ENCODE measurements around the gene AHCYL1. TPM values are rescaled to one million over a fixed set of nuclear protein-coding genes. Genes with fewer than 3 reads are reported as not detected.
A peak's percentile ranks its signal among the peaks of the same experiment; 100 is the strongest.

Gene AHCYL1
- total RNA-seq, 1 donor from 2014 or later = 64.1 TPM

DNA sequence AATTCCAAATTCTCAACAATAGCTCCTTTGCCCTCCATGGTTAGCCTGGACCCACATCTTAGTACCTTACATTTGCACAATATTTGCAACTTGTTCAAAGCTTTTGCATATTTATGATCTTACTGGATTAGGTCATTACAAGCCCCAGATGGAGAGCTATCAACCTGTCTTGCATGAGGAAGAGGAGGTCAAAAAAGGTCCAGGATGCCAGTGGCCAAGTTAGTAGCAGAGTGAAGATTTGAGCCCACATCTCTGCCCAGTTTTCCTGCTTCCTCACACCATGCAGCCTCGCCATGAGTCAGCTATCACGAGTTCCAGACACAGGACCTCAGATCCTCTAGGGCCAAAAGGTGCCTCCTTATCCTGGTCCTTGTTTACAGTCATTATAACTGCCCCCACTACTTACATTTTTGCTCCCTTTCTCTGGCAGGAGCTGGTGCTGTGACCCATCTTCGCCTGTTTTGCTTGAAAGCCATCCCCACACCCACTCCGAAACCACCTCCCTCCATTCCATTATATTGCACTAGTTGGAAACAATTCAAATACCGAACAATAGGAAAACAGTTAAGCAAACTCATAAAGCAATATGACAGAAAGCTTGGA, 5.0 kb upstream of the AHCYL1 start:
- peak overlapping the region; percentile 2 for H3K27ac Mint-ChIP-seq
- peaks cover 7% of the 10 kb centered on the region for H3K4me1 Mint-ChIP-seq (ENCODE audit: low read depth)
- H3K36me3 Mint-ChIP-seq (ENCODE audit: low read depth) = no peaks in the 10 kb centered on the region
- no peaks in the 10 kb centered on the region for H3K9me3 Mint-ChIP-seq
- intact Hi-C loops (cut with micrococcal nuclease) = no loop called here
- H3K27me3 Mint-ChIP-seq (ENCODE audit: insufficient read depth) = peaks cover 9% of the 10 kb centered on the region
- DNase-seq (ENCODE audit: low spot score) = no peak
- H3K4me3 Mint-ChIP-seq = no peak overlapping the region

DNA sequence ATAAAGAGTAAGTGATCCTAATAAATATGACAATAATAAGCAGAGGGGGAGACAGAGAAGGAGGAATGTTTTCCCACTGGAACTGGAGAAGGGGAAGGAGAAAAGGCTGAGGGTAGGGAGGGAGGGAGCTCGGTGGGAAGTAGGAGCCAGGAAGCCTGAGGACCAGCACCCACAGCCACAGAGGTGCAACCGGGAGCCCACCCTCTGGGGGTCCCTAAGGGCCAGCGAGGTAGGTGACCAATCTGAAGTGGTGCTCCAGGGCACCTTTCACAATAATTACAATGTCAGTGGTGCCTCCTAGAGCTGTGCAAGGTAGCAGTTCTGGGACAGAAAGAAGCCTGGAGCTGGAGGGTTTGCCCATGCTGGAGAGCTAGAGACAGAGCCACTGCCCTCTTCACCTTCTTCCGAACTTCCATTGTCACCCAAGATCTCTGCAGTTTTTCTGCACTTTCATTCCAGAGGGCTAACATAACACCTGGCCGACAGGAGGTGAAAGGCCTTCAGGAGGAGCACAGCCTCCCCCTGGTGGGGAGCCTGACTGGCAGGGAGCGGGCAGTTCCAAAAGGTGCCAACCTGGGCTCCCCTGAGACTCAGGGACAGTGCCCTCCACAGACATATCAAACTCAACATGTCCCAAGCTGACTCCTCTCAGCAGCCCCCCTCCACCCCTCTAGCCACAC, 4.1 kb upstream of the AHCYL1 start:
- Mint-ChIP-seq H3K4me1 (ENCODE audit: low read depth) (peaks cover 10% of the 10 kb centered on the region), H3K27me3 (ENCODE audit: insufficient read depth) (peaks cover 7% of the 10 kb centered on the region), H3K36me3 (ENCODE audit: low read depth) (no peaks in the 10 kb centered on the region), H3K9me3 (no peaks in the 10 kb centered on the region), H3K27ac (no peak overlapping the region), H3K4me3 (no peak overlapping the region)
- intact Hi-C loops (cut with micrococcal nuclease) = no loop called here
- no peak for DNase-seq (ENCODE audit: low spot score)

DNA sequence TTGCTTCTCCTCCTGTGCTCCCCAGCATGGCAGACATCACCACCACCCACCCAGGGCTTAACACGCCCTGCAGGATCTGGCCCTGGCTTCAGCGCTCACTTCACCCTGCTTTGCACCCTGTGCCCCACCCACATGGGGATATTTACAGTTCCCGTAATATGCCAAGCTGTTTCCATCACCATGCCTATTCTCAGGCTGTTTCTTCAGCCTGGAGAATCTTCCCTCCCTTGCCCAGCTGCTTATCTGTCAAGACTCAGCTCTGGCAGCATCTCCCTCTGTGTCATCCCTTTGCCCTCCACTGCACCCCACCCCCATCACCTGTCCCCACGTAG, 3.6 kb upstream of the AHCYL1 start:
- DNase-seq (ENCODE audit: low spot score) = no peak
- H3K9me3 Mint-ChIP-seq = no peaks in the 10 kb centered on the region
- H3K27me3 Mint-ChIP-seq (ENCODE audit: insufficient read depth) = peaks cover 7% of the 10 kb centered on the region
- H3K27ac Mint-ChIP-seq = no peak overlapping the region
- intact Hi-C loops (cut with micrococcal nuclease) = no loop called here
- no peaks in the 10 kb centered on the region for H3K36me3 Mint-ChIP-seq (ENCODE audit: low read depth)
- peaks cover 15% of the 10 kb centered on the region for H3K4me1 Mint-ChIP-seq (ENCODE audit: low read depth)
- no peak overlapping the region for H3K4me3 Mint-ChIP-seq

DNA sequence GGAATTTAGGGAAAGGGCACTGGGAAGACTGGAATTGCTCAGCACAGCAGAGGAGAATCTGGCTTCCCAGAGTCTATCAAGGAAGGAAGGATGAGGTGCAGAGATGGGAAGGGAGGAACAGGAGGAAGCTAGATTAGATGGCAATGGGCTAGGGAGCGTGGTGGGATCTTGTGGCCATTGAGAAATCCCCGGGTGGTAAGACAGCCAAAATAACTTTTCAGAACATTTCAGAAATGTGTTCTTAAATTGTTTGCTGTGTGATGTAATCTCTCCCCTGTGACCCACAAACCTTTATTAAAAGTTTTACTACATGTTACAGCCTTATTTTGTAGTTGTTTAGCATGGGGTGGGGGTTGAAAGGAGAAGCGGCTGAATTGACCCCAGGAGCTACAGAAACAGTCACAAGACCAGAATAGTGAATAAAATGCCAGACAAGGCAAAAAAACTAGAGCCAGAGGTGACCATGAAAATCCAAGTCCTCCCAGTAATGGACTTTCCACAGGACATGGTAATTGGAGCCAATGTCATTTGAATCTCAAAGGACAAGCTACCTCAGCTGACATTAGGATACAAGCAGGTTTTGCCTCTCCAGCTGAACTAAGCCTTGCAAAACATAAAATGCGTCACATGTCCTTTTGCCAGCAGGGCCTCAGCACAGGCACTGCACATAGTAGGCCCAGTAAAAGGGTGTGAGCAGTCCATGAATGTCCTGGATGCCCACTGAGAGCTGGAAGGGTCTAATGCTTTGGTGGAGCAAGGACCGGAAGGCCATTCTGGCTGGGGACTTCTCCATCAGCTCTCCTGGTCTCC, 980 bp upstream of the AHCYL1 start:
- peak overlapping the region; percentile 93 for H3K4me3 Mint-ChIP-seq
- intact Hi-C loops (cut with micrococcal nuclease) = loop anchor here (1.0 to 2.0 kb wide), 12 partner anchors 28 to 437 kb away; partner anchors contain the start of genes AMPD2, CSF1, GNAT2 and GSTM1
- peak overlapping the region; percentile 40 for H3K27ac Mint-ChIP-seq
- H3K9me3 Mint-ChIP-seq = no peaks in the 10 kb centered on the region
- peaks cover 8% of the 10 kb centered on the region for H3K36me3 Mint-ChIP-seq (ENCODE audit: low read depth)
- H3K4me1 Mint-ChIP-seq (ENCODE audit: low read depth) = peaks cover 39% of the 10 kb centered on the region
- H3K27me3 Mint-ChIP-seq (ENCODE audit: insufficient read depth) = peaks cover 7% of the 10 kb centered on the region
- DNase-seq (ENCODE audit: low spot score) = no peak

DNA sequence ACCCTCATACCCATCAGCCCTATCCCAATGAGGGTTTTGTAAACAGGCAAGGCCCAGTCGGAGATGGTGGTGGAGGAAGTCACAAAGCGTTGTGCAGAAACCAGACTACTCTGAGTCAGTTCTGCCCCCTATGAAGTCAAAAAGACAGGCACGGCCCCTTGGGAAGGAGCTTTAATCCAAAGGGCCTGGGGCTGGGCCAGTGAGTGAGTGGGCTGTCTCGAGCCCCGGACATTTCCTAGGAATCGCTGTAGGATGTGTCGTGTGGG, 442 bp upstream of the AHCYL1 start:
- intact Hi-C loops (cut with micrococcal nuclease) = loop anchor here (1.0 to 2.0 kb wide), 12 partner anchors 27 to 438 kb away; partner anchors contain the start of genes AMPD2, CSF1, GNAT2 and GSTM1
- DNase-seq (ENCODE audit: low spot score) = no peak
- Mint-ChIP-seq H3K36me3 (ENCODE audit: low read depth) (peaks cover 8% of the 10 kb centered on the region), H3K4me1 (ENCODE audit: low read depth) (peaks cover 39% of the 10 kb centered on the region), H3K27me3 (ENCODE audit: insufficient read depth) (peaks cover 7% of the 10 kb centered on the region), H3K27ac (peak overlapping the region; percentile 40), H3K9me3 (no peaks in the 10 kb centered on the region), H3K4me3 (peak overlapping the region; percentile 93)

DNA sequence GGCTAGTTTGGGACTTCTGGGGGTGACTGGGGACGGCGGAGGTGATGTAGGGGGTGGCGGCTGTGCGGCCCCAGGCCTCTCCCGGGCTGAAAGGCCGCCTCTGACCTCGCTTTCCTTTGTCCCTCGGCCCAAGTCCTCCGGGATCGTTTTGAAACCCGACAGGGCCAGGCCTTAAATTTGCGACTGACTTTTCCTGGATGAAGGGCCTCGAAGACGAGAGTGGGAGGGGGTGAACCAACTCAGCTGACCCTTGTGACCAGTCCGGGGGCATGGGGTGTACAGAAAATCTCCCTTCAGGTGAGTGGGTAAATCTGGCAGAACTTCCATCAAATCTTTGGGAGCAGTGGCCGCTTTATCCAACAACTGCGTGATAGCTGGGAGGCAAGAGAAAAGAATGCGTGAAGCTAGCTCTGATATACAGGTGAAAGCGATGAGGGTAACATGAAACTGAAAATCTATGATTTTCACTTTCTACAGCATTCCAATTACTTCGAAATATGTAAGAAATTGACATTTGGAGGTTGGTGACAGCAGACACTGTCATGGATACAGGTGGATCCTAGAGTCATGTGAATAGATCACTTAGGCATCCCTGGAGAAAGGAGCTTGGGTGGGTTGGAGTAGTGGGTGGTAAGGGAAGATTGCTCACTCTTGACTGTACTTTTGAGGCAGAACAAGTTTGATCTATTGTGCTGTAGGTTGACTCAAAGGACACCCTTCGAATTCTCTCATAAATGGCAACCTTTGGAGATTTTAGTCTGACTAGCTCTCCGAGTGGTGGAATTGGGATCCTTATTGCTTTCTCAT, 885 bp downstream of the AHCYL1 start:
- H3K9me3 Mint-ChIP-seq = no peaks in the 10 kb centered on the region
- intact Hi-C loops (cut with micrococcal nuclease) = loop anchor here (2.0 kb wide), 2 partner anchors 299 to 559 kb away; partner anchors contain the start of genes GSTM1 and PSMA5
- peak overlapping the region; percentile 97 for H3K27ac Mint-ChIP-seq
- H3K4me1 Mint-ChIP-seq (ENCODE audit: low read depth) = peaks cover 37% of the 10 kb centered on the region
- no peaks in the 10 kb centered on the region for H3K27me3 Mint-ChIP-seq (ENCODE audit: insufficient read depth)
- peak overlapping the region; percentile 93 for H3K4me3 Mint-ChIP-seq
- peaks cover 12% of the 10 kb centered on the region for H3K36me3 Mint-ChIP-seq (ENCODE audit: low read depth)
- no peak for DNase-seq (ENCODE audit: low spot score)

DNA sequence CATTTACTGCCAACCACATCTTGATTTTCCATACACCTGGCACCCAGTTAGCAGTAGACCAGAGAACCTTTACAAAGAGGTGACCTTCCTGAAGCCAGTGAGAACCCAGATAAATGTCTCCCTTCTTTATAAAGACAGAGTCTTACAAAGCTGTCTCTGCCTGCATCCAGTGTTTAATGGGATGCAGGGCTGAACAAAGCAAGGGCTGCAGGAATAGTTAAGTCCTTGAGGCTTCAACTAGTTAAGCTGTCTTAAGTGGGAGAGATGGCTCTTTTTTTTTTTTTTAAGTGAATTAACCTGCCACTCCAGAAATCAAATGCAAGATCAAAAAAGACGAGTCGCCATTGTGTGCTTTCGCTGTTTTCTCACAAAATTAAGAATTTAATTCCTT, 1.5 kb downstream of the AHCYL1 start:
- H3K27ac Mint-ChIP-seq = peak overlapping the region; percentile 97
- intact Hi-C loops (cut with micrococcal nuclease) = loop anchor here (2.0 kb wide), 1 partner anchor 559 kb away; the partner anchor contains the start of gene PSMA5
- DNase-seq (ENCODE audit: low spot score) = no peak
- no peaks in the 10 kb centered on the region for H3K27me3 Mint-ChIP-seq (ENCODE audit: insufficient read depth)
- H3K9me3 Mint-ChIP-seq = no peaks in the 10 kb centered on the region
- peaks cover 41% of the 10 kb centered on the region for H3K4me1 Mint-ChIP-seq (ENCODE audit: low read depth)
- H3K4me3 Mint-ChIP-seq = peak overlapping the region; percentile 93
- H3K36me3 Mint-ChIP-seq (ENCODE audit: low read depth) = peaks cover 14% of the 10 kb centered on the region

DNA sequence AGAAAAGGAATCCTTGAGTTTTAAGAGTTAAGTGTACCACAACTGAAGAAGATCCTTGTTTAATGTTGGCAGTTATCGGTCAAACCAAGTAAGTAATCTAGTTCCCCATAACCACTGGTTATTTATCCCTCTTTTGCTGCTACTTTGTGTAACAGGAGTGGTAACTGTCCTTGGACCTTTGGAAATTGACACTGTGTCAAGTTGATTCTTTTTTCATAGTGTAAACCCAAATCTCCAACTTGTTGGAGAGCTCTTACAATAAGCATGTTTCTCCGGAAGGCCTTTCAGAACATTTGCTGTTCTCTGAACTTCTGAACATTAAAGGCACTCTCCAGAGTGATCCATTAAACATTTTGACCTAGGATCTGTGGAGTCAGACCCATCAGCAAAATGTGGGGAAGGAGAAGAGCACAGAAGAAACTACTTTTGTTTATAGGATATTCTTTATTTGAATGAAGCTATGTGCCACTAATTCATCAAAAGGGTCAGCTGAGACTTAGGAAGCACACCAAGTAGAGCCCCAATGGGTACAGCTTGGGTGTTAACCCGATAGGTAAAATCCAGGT, 3.9 kb downstream of the AHCYL1 start:
- Mint-ChIP-seq H3K36me3 (ENCODE audit: low read depth) (peaks cover 17% of the 10 kb centered on the region), H3K9me3 (no peaks in the 10 kb centered on the region), H3K4me3 (no peak overlapping the region), H3K27me3 (ENCODE audit: insufficient read depth) (no peaks in the 10 kb centered on the region), H3K27ac (no peak overlapping the region), H3K4me1 (ENCODE audit: low read depth) (peaks cover 42% of the 10 kb centered on the region)
- intact Hi-C loops (cut with micrococcal nuclease) = no loop called here
- no peak for DNase-seq (ENCODE audit: low spot score)

DNA sequence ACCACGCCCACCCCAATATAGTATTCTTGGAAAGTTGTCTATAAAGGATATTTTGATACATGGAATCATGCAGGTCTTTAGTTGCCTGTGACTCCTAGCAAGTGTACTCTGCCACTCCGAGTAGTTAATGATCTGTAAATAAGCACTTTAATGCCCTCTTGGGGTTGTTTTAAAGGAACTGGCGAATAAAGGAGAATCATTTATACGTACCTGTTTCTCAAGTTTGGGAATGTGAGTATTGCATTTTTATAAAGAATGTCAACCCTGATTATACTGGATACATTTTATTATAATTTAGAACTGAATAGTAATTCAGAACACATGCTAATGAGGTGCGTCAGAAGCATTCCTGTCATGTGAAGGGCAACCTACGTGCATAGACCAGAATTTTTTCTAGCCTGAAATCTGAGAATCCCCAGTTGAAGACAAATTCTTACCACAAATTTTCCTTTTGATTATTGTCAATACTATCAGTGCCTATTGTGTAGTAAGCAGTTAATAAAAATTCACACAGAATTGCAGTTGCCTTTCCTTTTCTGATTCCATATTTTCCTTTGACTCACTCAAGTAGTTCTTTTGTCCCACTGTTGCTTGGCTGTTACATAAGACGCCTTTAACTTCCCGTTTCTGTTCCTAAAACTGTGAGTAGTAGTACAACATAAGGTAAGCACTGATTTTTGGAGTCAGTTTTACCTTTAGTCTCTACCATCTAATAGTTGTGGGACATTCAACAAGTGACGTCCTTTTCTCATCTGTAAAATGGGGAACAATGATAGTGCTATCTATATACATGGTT, 5.1 kb downstream of the AHCYL1 start:
- no peaks in the 10 kb centered on the region for H3K9me3 Mint-ChIP-seq
- DNase-seq (ENCODE audit: low spot score) = no peak
- peaks cover 17% of the 10 kb centered on the region for H3K36me3 Mint-ChIP-seq (ENCODE audit: low read depth)
- no peaks in the 10 kb centered on the region for H3K27me3 Mint-ChIP-seq (ENCODE audit: insufficient read depth)
- no peak overlapping the region for H3K4me3 Mint-ChIP-seq
- H3K4me1 Mint-ChIP-seq (ENCODE audit: low read depth) = peaks cover 42% of the 10 kb centered on the region
- intact Hi-C loops (cut with micrococcal nuclease) = no loop called here
- H3K27ac Mint-ChIP-seq = no peak overlapping the region

DNA sequence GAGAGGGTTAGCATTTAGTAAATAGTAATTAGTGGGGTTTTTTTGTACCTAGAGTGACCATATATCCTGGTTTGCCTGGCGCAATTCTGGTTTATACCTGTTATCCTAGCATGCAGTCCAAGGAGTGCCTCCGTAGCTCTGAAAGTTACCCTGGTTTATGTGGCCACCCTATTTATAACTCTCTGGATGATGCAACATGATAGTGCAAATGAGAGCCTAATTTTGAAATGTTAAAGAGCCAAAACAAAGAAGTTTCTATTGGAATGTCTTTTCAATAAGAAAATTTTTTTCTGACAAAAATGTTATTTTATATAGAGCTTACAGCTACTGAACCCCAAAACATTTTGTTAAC, 5.7 kb downstream of the AHCYL1 start:
- Mint-ChIP-seq H3K9me3 (no peaks in the 10 kb centered on the region), H3K4me3 (no peak overlapping the region), H3K4me1 (ENCODE audit: low read depth) (peaks cover 41% of the 10 kb centered on the region), H3K27me3 (ENCODE audit: insufficient read depth) (no peaks in the 10 kb centered on the region), H3K27ac (no peak overlapping the region), H3K36me3 (ENCODE audit: low read depth) (peaks cover 17% of the 10 kb centered on the region)
- intact Hi-C loops (cut with micrococcal nuclease) = no loop called here
- DNase-seq (ENCODE audit: low spot score) = no peak

DNA sequence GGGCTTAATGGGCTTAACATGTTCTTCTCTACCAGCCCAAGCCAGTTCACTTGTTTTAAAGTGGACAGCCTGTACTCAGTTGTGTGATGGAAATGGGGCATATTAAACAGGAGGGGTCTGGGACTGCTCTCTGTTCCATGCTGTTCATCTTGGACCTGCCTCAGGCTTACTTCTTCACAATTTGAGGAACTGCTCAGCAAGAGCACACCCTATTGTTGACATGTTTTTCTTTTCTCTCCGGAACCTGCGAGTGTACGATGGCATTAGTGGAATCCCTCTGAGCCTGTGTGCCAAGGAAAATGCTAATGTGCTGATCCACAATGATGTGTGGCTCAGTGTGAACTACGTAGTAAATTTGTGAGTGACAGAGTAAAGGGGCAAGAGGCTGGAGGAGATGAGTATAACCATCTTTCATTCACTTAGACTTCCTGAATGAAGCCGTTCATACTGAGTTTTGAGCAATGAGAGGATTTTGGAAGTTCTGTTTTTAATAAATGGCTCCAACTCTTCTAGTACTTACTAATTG, 6.9 kb downstream of the AHCYL1 start:
- Mint-ChIP-seq H3K36me3 (ENCODE audit: low read depth) (peaks cover 22% of the 10 kb centered on the region), H3K27ac (no peak overlapping the region), H3K4me3 (no peak overlapping the region), H3K9me3 (no peaks in the 10 kb centered on the region), H3K4me1 (ENCODE audit: low read depth) (peaks cover 29% of the 10 kb centered on the region), H3K27me3 (ENCODE audit: insufficient read depth) (no peaks in the 10 kb centered on the region)
- intact Hi-C loops (cut with micrococcal nuclease) = no loop called here
- no peak for DNase-seq (ENCODE audit: low spot score)

DNA sequence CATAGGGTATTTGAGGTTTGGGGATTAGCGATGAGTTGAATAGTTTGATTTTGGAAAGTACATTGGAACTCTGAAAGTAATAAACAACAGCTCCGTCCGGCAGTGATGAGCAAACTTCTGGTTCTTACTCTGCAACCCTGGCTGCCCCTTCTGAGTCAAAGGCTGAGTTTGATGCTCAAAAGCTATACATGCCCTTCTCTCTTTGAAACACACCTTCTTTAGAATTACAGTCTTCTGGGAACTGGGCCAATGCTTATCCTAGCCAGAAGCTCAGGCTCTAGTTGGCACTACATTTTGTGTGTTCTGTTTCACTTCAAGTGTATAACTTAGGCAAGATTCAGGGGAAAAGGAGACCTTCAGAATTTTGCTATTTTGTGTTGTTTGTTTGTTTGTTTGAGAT, 9.3 kb downstream of the AHCYL1 start:
- no peak overlapping the region for H3K4me3 Mint-ChIP-seq
- no peaks in the 10 kb centered on the region for H3K9me3 Mint-ChIP-seq
- DNase-seq (ENCODE audit: low spot score) = no peak
- H3K27ac Mint-ChIP-seq = no peak overlapping the region
- H3K4me1 Mint-ChIP-seq (ENCODE audit: low read depth) = peaks cover 14% of the 10 kb centered on the region
- intact Hi-C loops (cut with micrococcal nuclease) = no loop called here
- peaks cover 14% of the 10 kb centered on the region for H3K36me3 Mint-ChIP-seq (ENCODE audit: low read depth)
- no peaks in the 10 kb centered on the region for H3K27me3 Mint-ChIP-seq (ENCODE audit: insufficient read depth)
